IMR-90 (cell line): ENCODE data around the gene TNFAIP8. TPM values are rescaled to one million over a fixed set of nuclear protein-coding genes. Genes with fewer than 3 reads are reported as not detected.

ENCODE experiments used
- ATAC-seq: fragments of 200-7000 bp; cut with Tn5 transposase; 2 replicates; pipeline ENCODE4 v1.9.1; 2020; ENCODE audit warnings: low read depth, mild to moderate bottlenecking, moderate library complexity
- BruUV-seq: library from RNA; stranded (reverse); fragments of 400-500 nt; replicated peaks from 2 replicates; lab custom pipeline; 2021; lab: Mats Ljungman, UMichigan
- CTCF ChIA-PET: fragments of 300-600 bp; formaldehyde crosslinking; extraction: SDS; loops from one replicate; lab custom pipeline; 2021; ENCODE audit warnings: antibody characterized with exemption; lab: Yijun Ruan, JAX
- POLR2A ChIA-PET: fragments of 300-600 bp; sonication (Branson Sonifier 250); formaldehyde crosslinking; loops from one replicate; lab custom pipeline; 2022; ENCODE audit warnings: antibody characterized with exemption; ENCODE audit not compliant: unreplicated experiment; lab: Charles Lee
- DNase-seq: peaks from one replicate; pipeline ENCODE4 v3.0.0; 2013
- H2AFZ ChIP-seq: replicated peaks from 2 replicates; pipeline ENCODE3; 2013; ENCODE audit warnings: low read length, mild to moderate bottlenecking; ENCODE audit not compliant: poor library complexity
- H2AK5ac ChIP-seq: 2 replicates; pipeline ENCODE4 v1.6.1; 2013; ENCODE audit warnings: low read depth, low read length, inconsistent platforms
- H2AK9ac ChIP-seq: replicated peaks from 2 replicates; pipeline ENCODE3; 2013; ENCODE audit warnings: mild to moderate bottlenecking, low read depth, low read length, moderate library complexity; ENCODE audit not compliant: poor library complexity
- H2BK120ac ChIP-seq: 2 replicates; pipeline ENCODE4 v1.6.1; 2013; ENCODE audit warnings: low read depth, low read length, inconsistent platforms
- H2BK15ac ChIP-seq: 3 replicates; pipeline ENCODE4 v1.6.1; 2013; ENCODE audit warnings: low read depth, low read length, inconsistent platforms
- H2BK20ac ChIP-seq: 2 replicates; pipeline ENCODE4 v1.6.1; 2013; ENCODE audit warnings: low read depth, mild to moderate bottlenecking, inconsistent platforms, low read length, moderate library complexity
- H2BK5ac ChIP-seq: 2 replicates; pipeline ENCODE4 v1.6.1; 2013; ENCODE audit warnings: mild to moderate bottlenecking, low read depth, low read length, inconsistent platforms; ENCODE audit not compliant: poor library complexity, severe bottlenecking
- H3K14ac ChIP-seq: replicated peaks from 2 replicates; pipeline ENCODE4 v1.6.1; 2013; ENCODE audit warnings: low read depth, low read length, inconsistent platforms
- H3K18ac ChIP-seq: 2 replicates; pipeline ENCODE4 v1.6.1; 2013; ENCODE audit warnings: low read depth, low read length, control low read depth
- H3K23ac ChIP-seq: 2 replicates; pipeline ENCODE4 v1.6.1; 2013; ENCODE audit warnings: low read depth, low read length, inconsistent platforms
- H3K27ac ChIP-seq: 2 replicates; pipeline ENCODE4 v1.5.1; 2013; ENCODE audit warnings: mild to moderate bottlenecking, control low read depth, low read length; ENCODE audit not compliant: insufficient read depth
- H3K27me3 ChIP-seq: 2 replicates; pipeline ENCODE4 v1.6.1; 2013; ENCODE audit warnings: low read length; ENCODE audit not compliant: control insufficient read depth, insufficient read depth
- H3K36me3 ChIP-seq: 2 replicates; pipeline ENCODE4 v1.6.1; 2013; ENCODE audit warnings: low read length, mixed read lengths; ENCODE audit not compliant: control insufficient read depth, insufficient read depth
- H3K4ac ChIP-seq: 2 replicates; pipeline ENCODE4 v1.6.1; 2013; ENCODE audit warnings: low read depth, low read length, inconsistent platforms
- H3K4me1 ChIP-seq: 2 replicates; pipeline ENCODE4 v1.6.1; 2013; ENCODE audit warnings: low read length, mixed read lengths; ENCODE audit not compliant: control insufficient read depth, insufficient read depth
- H3K4me2 ChIP-seq: 2 replicates; pipeline ENCODE4 v1.6.1; 2013; ENCODE audit warnings: low read depth, mild to moderate bottlenecking, control low read depth, low read length, moderate library complexity
- H3K4me3 ChIP-seq: 2 replicates; pipeline ENCODE4 v1.5.1; 2013; ENCODE audit warnings: low read depth, mild to moderate bottlenecking, control low read depth, low read length, moderate library complexity; ENCODE audit not compliant: insufficient read depth
- H3K56ac ChIP-seq: 2 replicates; pipeline ENCODE4 v1.6.1; 2013; ENCODE audit warnings: low read length, inconsistent platforms; ENCODE audit not compliant: insufficient read depth; ENCODE audit errors: extremely low read depth
- H3K79me1 ChIP-seq, 2 experiments: 2 replicates each; pipeline ENCODE4 v1.6.1; 2013; ENCODE audit warnings: low read length in 2 of 2, inconsistent platforms in 1 of 2, low read depth in 1 of 2
- H3K9ac ChIP-seq: 2 replicates; pipeline ENCODE4 v1.6.1; 2013; ENCODE audit warnings: low read depth, low read length, control low read depth
- H3K9me1 ChIP-seq: 2 replicates; pipeline ENCODE4 v1.6.1; 2013; ENCODE audit warnings: low read length, inconsistent platforms; ENCODE audit not compliant: insufficient read depth
- H3K9me3 ChIP-seq: 2 replicates; pipeline ENCODE4 v1.6.1; 2013; ENCODE audit warnings: low read length; ENCODE audit not compliant: control insufficient read depth, insufficient read depth
- H4K20me1 ChIP-seq: 2 replicates; pipeline ENCODE4 v1.6.1; 2013; ENCODE audit warnings: low read length, inconsistent platforms; ENCODE audit not compliant: insufficient read depth
- H4K5ac ChIP-seq: 2 replicates; pipeline ENCODE4 v1.6.1; 2013; ENCODE audit warnings: mild to moderate bottlenecking, low read depth, low read length, control low read depth
- H4K8ac ChIP-seq, 2 experiments: 2 replicates each; pipeline ENCODE4 v1.6.1; 2013; ENCODE audit warnings: low read depth in 2 of 2, low read length in 2 of 2, control low read depth in 1 of 2, inconsistent platforms in 1 of 2
- H4K91ac ChIP-seq: 2 replicates; pipeline ENCODE4 v1.6.1; 2013; ENCODE audit warnings: low read depth, low read length, inconsistent platforms; ENCODE audit not compliant: insufficient read depth
- BHLHE40 ChIP-seq: fragments of 150-350 bp; IDR thresholded peaks from 2 replicates; pipeline ENCODE4 v1.6.1; 2016; ENCODE audit warnings: mild to moderate bottlenecking, low read depth, low read length
- CHD1 ChIP-seq: IDR thresholded peaks from 2 replicates; pipeline ENCODE4 v1.6.1; 2012; ENCODE audit warnings: low read depth, low read length, improper control_type of control experiment
- MAFK ChIP-seq: IDR thresholded peaks from 2 replicates; pipeline ENCODE4 v1.6.1; 2012; ENCODE audit warnings: low read depth, low read length, improper control_type of control experiment
- MAZ ChIP-seq: IDR thresholded peaks from 2 replicates; pipeline ENCODE4 v1.6.1; 2012; ENCODE audit warnings: low read depth, mild to moderate bottlenecking, low read length, improper control_type of control experiment, moderate library complexity, borderline replicate concordance
- MXI1 ChIP-seq: IDR thresholded peaks from 2 replicates; pipeline ENCODE4 v1.6.1; 2012; ENCODE audit warnings: low read depth, mild to moderate bottlenecking, low read length, moderate library complexity, borderline replicate concordance
- NFE2L2 ChIP-seq: fragments of 150-350 bp; IDR thresholded peaks from 2 replicates; pipeline ENCODE4 v1.6.1; 2016; ENCODE audit warnings: low read depth, mild to moderate bottlenecking, low read length
- POLR2A ChIP-seq: IDR thresholded peaks from 2 replicates; pipeline ENCODE4 v1.6.1; 2012; ENCODE audit warnings: mild to moderate bottlenecking, low read depth, low read length
- RAD21 ChIP-seq: IDR thresholded peaks from 2 replicates; pipeline ENCODE4 v1.6.1; 2012; ENCODE audit warnings: low read length, improper control_type of control experiment
- RCOR1 ChIP-seq: IDR thresholded peaks from 2 replicates; pipeline ENCODE4 v1.6.1; 2012; ENCODE audit warnings: mild to moderate bottlenecking, low read length, improper control_type of control experiment; ENCODE audit not compliant: insufficient replicate concordance
- RFX5 ChIP-seq: IDR thresholded peaks from 2 replicates; pipeline ENCODE4 v1.8.0; 2012; ENCODE audit warnings: low read depth, mild to moderate bottlenecking, low read length, moderate library complexity
- WGBS, 2 experiments: methylation state at CpG; one replicate each; pipeline versions ENCODE4 v1.1.5 to v1.1.7; 2013; ENCODE audit warnings: missing lambda C conversion rate in 2 of 2; ENCODE audit not compliant: insufficient read length in 1 of 2; ENCODE audit errors: extremely low coverage in 2 of 2; 5-methylcytosine and 5-hydroxymethylcytosine counted together
- dilution Hi-C: fragments of 300-500 bp; cut with HindIII; formaldehyde crosslinking; loops from one replicate; pipeline ENCODE4 v1.14.3; 2018; ENCODE audit warnings: low sequenced_read_pairs; ENCODE audit not compliant: unreplicated experiment
- in situ Hi-C: fragments of 300-500 bp; cut with MboI; formaldehyde crosslinking; loops from 3 replicates; pipeline ENCODE4 v1.14.3; 2019; ENCODE audit warnings: low sequenced_read_pairs, inconsistent platforms, mixed read lengths
- intact Hi-C: fragments of 100-400 bp; cut with micrococcal nuclease; formaldehyde crosslinking; loops from 2 replicates; pipeline ENCODE4 v1.10.0; 2022
- polyA plus RNA-seq, 3 experiments: library from polyadenylated mRNA; depleted of rRNA; stranded (reverse); fragments of >200 nt; gene quantifications; 2 replicates each; pipeline ENCODE4 v1.2.3, GENCODE V29; 2012; ENCODE audit warnings: low replicate concordance in 1 of 3
- total RNA-seq: library from RNA; depleted of rRNA; stranded (reverse); fragments of >200 nt; gene quantifications from 2 replicates; pipeline ENCODE4 v1.2.3, GENCODE V29; 2012
- TF ChIP-seq, protein P1 (sequence below): fragments of 150-350 bp; IDR thresholded peaks from 2 replicates; pipeline ENCODE4 v1.6.1; 2017; ENCODE audit warnings: mild to moderate bottlenecking, antibody characterized with exemption, low read length, low read depth
- TF ChIP-seq, protein P2 (sequence below): fragments of 150-350 bp; IDR thresholded peaks from 2 replicates; pipeline ENCODE4 v1.6.1; 2016; ENCODE audit warnings: low read depth, mild to moderate bottlenecking, low read length, moderate library complexity, borderline replicate concordance

Gene TNFAIP8
- total and polyA plus RNA-seq, 2 of the 4 experiments (the other 2 are of a cell fraction): 20.3 to 29.9 TPM

GRCh38 chr5:119316086-119316485 lies 39.7 kb upstream of the TNFAIP8 start:
- in situ Hi-C loops (no loop called here), dilution Hi-C loops (no loop called here), intact Hi-C loops (no loop called here)
- Histone ChIP-seq H3K9ac (no peak overlapping the region), H2AK5ac (no peak overlapping the region), H2BK120ac (no peak overlapping the region), H2BK5ac (no peak overlapping the region), H3K4me1 (peaks cover 11% of the 10 kb centered on the region), H3K27ac (no peak overlapping the region), H3K9me3 (no peaks in the 10 kb centered on the region), H3K79me1 (peaks cover 5 to 11% of the 10 kb centered on the region in 2 experiments; a peak in 3 of 4 replicates), H3K27me3 (no peaks in the 10 kb centered on the region), H2BK20ac (no peak overlapping the region), H4K5ac (no peak overlapping the region), H3K36me3 (no peaks in the 10 kb centered on the region), H2BK15ac (no peak overlapping the region), H3K4me3 (no peak overlapping the region), H3K9me1 (peaks cover 5% of the 10 kb centered on the region), H2AFZ (no peak overlapping the region), H4K8ac (no peak overlapping the region), H3K4ac (no peak overlapping the region), H4K20me1 (no peaks in the 10 kb centered on the region), H4K91ac (no peak overlapping the region), H3K56ac (no peak overlapping the region), H3K18ac (no peak overlapping the region), H3K23ac (no peak overlapping the region), H3K14ac (no peak overlapping the region), H2AK9ac (no peak overlapping the region), H3K4me2 (no peak overlapping the region)
- CTCF ChIA-PET: interaction anchor here (1.8 kb wide), 1 partner anchor 17 kb away, joined by 3 read pairs; no protein-coding TSS in a partner anchor
- TF ChIP-seq, protein P1, sequence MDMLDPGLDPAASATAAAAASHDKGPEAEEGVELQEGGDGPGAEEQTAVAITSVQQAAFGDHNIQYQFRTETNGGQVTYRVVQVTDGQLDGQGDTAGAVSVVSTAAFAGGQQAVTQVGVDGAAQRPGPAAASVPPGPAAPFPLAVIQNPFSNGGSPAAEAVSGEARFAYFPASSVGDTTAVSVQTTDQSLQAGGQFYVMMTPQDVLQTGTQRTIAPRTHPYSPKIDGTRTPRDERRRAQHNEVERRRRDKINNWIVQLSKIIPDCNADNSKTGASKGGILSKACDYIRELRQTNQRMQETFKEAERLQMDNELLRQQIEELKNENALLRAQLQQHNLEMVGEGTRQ: no peak
- TF ChIP-seq RCOR1: no peak
- TF ChIP-seq RAD21: no peak
- TF ChIP-seq, protein P2, sequence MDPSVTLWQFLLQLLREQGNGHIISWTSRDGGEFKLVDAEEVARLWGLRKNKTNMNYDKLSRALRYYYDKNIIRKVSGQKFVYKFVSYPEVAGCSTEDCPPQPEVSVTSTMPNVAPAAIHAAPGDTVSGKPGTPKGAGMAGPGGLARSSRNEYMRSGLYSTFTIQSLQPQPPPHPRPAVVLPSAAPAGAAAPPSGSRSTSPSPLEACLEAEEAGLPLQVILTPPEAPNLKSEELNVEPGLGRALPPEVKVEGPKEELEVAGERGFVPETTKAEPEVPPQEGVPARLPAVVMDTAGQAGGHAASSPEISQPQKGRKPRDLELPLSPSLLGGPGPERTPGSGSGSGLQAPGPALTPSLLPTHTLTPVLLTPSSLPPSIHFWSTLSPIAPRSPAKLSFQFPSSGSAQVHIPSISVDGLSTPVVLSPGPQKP: no peak
- TF ChIP-seq RFX5: no peak
- no peak for TF ChIP-seq NFE2L2
- TF ChIP-seq MAFK: no peak
- no peak for TF ChIP-seq MXI1
- TF ChIP-seq BHLHE40: no peak
- TF ChIP-seq CHD1: no peak
- no peak for TF ChIP-seq MAZ
- no peak for TF ChIP-seq POLR2A
- WGBS, 2 experiments: 100% methylated on average over 1 of the region's 8 CpGs; no CpG with 5 or more reads in 1 of the 2 experiments
- no peak for DNase-seq
- no peak for ATAC-seq
- POLR2A ChIA-PET: interaction anchor here (1.1 kb wide), 1 partner anchor 245 kb away, joined by 6 read pairs; the partner anchor contains the start of gene DMXL1
- no TSS peak for BruUV-seq
